SH-SY5Y (cell line): ENCODE measurements around the gene RALGAPA2.

Source experiments
- GATA2 ChIP-seq: IDR thresholded peaks from 2 replicates; pipeline ENCODE4 v1.6.1; 2011; ENCODE audit warnings: mild to moderate bottlenecking, low read depth, low read length
- GATA3 ChIP-seq: IDR thresholded peaks from 2 replicates; pipeline ENCODE4 v1.6.1; 2011; ENCODE audit warnings: low read depth, mild to moderate bottlenecking, low read length, moderate library complexity

GRCh38 chr20:20483328-20483727 is 229.1 kb downstream of the RALGAPA2 start:
- TF ChIP-seq GATA2 (no peak), GATA3 (no peak)
